Naive thymus-derived CD4-positive, alpha-beta T cell (primary cell): Measurements from ENCODE around the gene HOXA5. TPM values are rescaled to one million over a fixed set of nuclear protein-coding genes. Genes with fewer than 3 reads are reported as not detected.

Experiments used
- ATAC-seq: fragments of 150-1000 bp; cut with Tn5 transposase; 2 replicates; pipeline ENCODE4 v1.10.0; 2021; ENCODE audit warnings: mild to moderate bottlenecking, moderate library complexity
- CTCF ChIA-PET: fragments of 350-600 bp; sonication (Branson Sonifier 250); formaldehyde crosslinking; loops from one replicate; lab custom pipeline; 2021; ENCODE audit warnings: antibody characterized with exemption; lab: Charles Lee
- POLR2A ChIA-PET: fragments of 350-600 bp; sonication (Branson Sonifier 250); formaldehyde crosslinking; loops from one replicate; lab custom pipeline; 2021; ENCODE audit warnings: antibody characterized with exemption, inconsistent platforms; lab: Charles Lee
- DNase-seq, 9 donors: peaks; one replicate each; pipeline versions ENCODE4 v3.0.0 to v3.0.0-alpha.2; 2020 to 2022; ENCODE audit warnings: mixed read lengths in 1 of 9
- H3K27ac ChIP-seq: one replicate; pipeline ENCODE4 v1.7.0; 2013; ENCODE audit warnings: mild to moderate bottlenecking, low read depth, low read length, moderate library complexity
- H3K27me3 ChIP-seq, 2 donors: one replicate each; pipeline ENCODE4 v1.7.0; 2013; ENCODE audit warnings: low read length in 2 of 2, mild to moderate bottlenecking in 2 of 2, moderate library complexity in 2 of 2; ENCODE audit not compliant: control insufficient read depth in 2 of 2, insufficient read depth in 2 of 2
- H3K36me3 ChIP-seq, 3 experiments: 1 replicate in 2 of 3; 2 replicates in 1 of 3; pipeline ENCODE4 v1.7.0; 2013; ENCODE audit warnings: low read length in 3 of 3, mild to moderate bottlenecking in 3 of 3, moderate library complexity in 1 of 3; ENCODE audit not compliant: insufficient read depth in 3 of 3, control insufficient read depth in 2 of 3
- H3K4me1 ChIP-seq, 2 donors: one replicate each; pipeline ENCODE4 v1.7.0; 2013; ENCODE audit warnings: low read length in 2 of 2, mild to moderate bottlenecking in 2 of 2, moderate library complexity in 1 of 2; ENCODE audit not compliant: control insufficient read depth in 2 of 2, insufficient read depth in 2 of 2
- H3K4me3 ChIP-seq: 2 replicates; pipeline ENCODE4 v1.7.0; 2013; ENCODE audit warnings: mild to moderate bottlenecking, low read length
- H3K9me3 ChIP-seq, 3 experiments: 1 replicate in 2 of 3; 2 replicates in 1 of 3; pipeline ENCODE4 v1.7.0; 2013; ENCODE audit warnings: low read length in 3 of 3; ENCODE audit not compliant: control insufficient read depth in 2 of 3
- H3K27ac Mint-ChIP-seq, 9 donors: one replicate each; pipeline ENCODE4 v1.8.0; 2020 to 2022; ENCODE audit warnings: mixed read lengths in 9 of 9, mild to moderate bottlenecking in 8 of 9, moderate library complexity in 5 of 9, inconsistent platforms in 2 of 9
- H3K27me3 Mint-ChIP-seq, 5 donors: one replicate each; pipeline ENCODE4 v1.8.0; 2021 to 2022; ENCODE audit warnings: mixed read lengths in 5 of 5, mild to moderate bottlenecking in 1 of 5
- H3K36me3 Mint-ChIP-seq, 5 donors: one replicate each; pipeline ENCODE4 v1.8.0; 2020 to 2022; ENCODE audit warnings: mixed read lengths in 5 of 5, mild to moderate bottlenecking in 3 of 5, inconsistent platforms in 1 of 5
- H3K4me1 Mint-ChIP-seq, 7 donors: one replicate each; pipeline ENCODE4 v1.8.0; 2020 to 2022; ENCODE audit warnings: mixed read lengths in 7 of 7, mild to moderate bottlenecking in 3 of 7, inconsistent platforms in 1 of 7
- H3K4me3 Mint-ChIP-seq, 10 donors: one replicate each; pipeline ENCODE4 v1.8.0; 2020 to 2022; ENCODE audit warnings: mild to moderate bottlenecking in 10 of 10, mixed read lengths in 10 of 10, moderate library complexity in 6 of 10, inconsistent platforms in 2 of 10
- H3K9me3 Mint-ChIP-seq, 11 donors: one replicate each; pipeline ENCODE4 v1.8.0; 2020 to 2022; ENCODE audit warnings: mixed read lengths in 11 of 11, mild to moderate bottlenecking in 4 of 11, inconsistent platforms in 1 of 11, moderate library complexity in 1 of 11
- intact Hi-C, 2 donors: fragments of 100-400 bp; cut with micrococcal nuclease; formaldehyde crosslinking; loops; one replicate each; pipeline ENCODE4 v1.15.1; 2023
- polyA plus RNA-seq, 2 donors: library from polyadenylated mRNA; unstranded; fragments of 300-500 nt; fragmentation: Illumina TruSeq; gene quantifications; one replicate each; pipeline ENCODE4 v1.2.3, GENCODE V29; 2021
- total RNA-seq, 6 experiments: library from RNA in 5 of 6; stranded (reverse) in 5 of 6; gene quantifications; 1 replicate in 5 of 6; 2 replicates in 1 of 6; pipeline ENCODE4 v1.2.3 and lab custom pipeline; 2021 to 2026

HOXA5 gene
- total and polyA plus RNA-seq, 7 experiments from 2014 or later: 0.88 to 2.2 TPM; not detected in 5

DNA sequence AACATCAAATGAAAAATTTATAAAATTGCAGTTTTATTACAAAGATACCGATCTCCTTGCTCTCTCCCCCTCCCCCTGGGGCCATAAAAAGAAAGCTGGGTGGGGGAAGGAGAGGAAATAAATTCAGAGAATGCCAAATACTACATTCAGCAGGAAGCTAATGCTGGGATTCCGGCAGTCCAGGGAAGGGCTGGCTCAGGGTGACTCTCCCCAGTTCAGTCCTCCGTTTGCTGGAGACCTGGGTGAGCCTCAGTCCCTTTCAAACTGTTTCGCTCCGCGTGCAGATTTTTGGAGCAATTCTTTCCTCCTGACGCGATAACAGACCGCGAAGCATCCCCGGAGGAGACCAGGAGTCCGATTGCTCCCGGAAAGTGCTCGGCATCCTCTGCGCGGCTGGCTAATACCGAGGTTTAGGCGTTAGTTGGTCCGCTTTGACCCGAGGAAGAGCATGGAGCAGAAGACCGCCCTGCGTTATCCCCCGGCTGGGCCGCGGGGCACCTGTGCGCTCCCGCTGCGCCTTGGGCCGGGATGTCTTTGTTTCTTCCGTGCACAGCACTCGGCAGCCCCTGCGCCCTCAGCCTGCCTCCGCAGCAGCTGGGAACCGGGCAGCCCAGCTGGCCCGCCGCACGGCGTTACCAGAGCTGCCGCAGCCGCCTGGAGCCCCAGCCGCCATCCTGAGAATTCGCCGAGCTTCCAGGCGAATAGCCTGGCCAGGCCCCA lies 37.1 kb downstream of the HOXA5 start:
- H3K27ac ChIP-seq: no peak overlapping the region
- Mint-ChIP-seq H3K27ac (no peak overlapping the region), H3K9me3 (peaks cover 0 to 5% (median 0%) of the 10 kb centered on the region in 11 donors), H3K4me1 (peaks cover 7 to 25% (median 15%) of the 10 kb centered on the region in 7 donors), H3K27me3 (peaks cover 42 to 54% (median 50%) of the 10 kb centered on the region in 5 donors), H3K36me3 (peaks cover 3 to 11% (median 5%) of the 10 kb centered on the region in 5 donors), H3K4me3 (no peak overlapping the region)
- H3K36me3 ChIP-seq: no peaks in the 10 kb centered on the region
- DNase-seq (no peak), ATAC-seq (no peak)
- no peaks in the 10 kb centered on the region for H3K9me3 ChIP-seq
- no peak overlapping the region for H3K4me3 ChIP-seq
- CTCF ChIA-PET: no interaction called here
- H3K4me1 ChIP-seq: peaks cover 0 to 9% of the 10 kb centered on the region in 2 donors
- intact Hi-C loops: no loop called here
- POLR2A ChIA-PET: no interaction called here
- peaks cover 5 to 16% of the 10 kb centered on the region in 2 donors for H3K27me3 ChIP-seq

DNA sequence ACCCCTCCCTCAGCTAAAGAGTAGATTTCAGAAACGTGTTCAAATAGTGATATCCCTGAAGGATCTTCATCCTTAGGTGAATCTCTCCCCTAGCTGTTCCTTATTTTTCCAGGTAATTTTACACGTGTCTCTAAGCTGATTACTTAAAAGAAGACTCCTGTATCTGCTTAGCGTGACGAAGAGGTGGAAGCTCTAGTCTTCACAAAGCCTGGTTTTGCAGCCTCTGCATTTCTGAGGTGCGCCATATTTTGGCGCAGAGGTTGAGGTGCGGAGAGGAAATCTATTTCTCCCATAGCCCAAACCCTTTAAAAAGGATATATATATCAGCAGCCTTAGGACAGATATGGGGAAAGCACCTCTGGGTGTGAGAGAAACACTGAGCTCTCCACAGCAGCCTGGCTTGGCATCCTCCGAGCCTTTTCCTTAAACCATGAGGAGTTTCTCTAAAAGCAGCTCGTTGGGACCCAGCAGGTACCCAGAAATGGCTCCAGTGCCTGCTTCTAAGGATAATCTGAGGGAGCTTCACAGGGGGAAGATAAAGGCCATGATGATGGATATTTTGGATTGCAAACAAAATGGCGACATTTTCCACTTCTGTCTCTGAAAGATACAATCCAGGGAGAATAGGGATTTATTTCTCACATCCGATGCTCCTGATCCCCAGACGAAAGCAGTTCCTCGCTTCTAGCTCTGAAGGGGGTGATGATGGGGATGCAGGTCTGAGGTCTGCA lies 38.0 kb downstream of the HOXA5 start:
- Histone ChIP-seq H3K9me3 (no peaks in the 10 kb centered on the region), H3K4me1 (peaks cover 0 to 9% of the 10 kb centered on the region in 2 donors), H3K27ac (no peak overlapping the region), H3K27me3 (peaks cover 5 to 16% of the 10 kb centered on the region in 2 donors), H3K36me3 (no peaks in the 10 kb centered on the region), H3K4me3 (no peak overlapping the region)
- ChIA-PET CTCF (no interaction called here), POLR2A (no interaction called here)
- Mint-ChIP-seq H3K27me3 (peaks cover 51 to 63% (median 58%) of the 10 kb centered on the region in 5 donors), H3K36me3 (peaks cover 5 to 19% (median 8%) of the 10 kb centered on the region in 5 donors), H3K4me3 (no peak overlapping the region), H3K27ac (no peak overlapping the region), H3K4me1 (peaks cover 7 to 25% (median 15%) of the 10 kb centered on the region in 7 donors), H3K9me3 (peaks cover 0 to 7% (median 0%) of the 10 kb centered on the region in 11 donors)
- DNase-seq (no peak), ATAC-seq (no peak)
- intact Hi-C loops: no loop called here

- H3K27me3 ChIP-seq: peaks cover 5 to 16% of the 10 kb centered on the region in 2 donors
Measured at GRCh38 chr7:27104341-27105058, 39.0 kb downstream of the HOXA5 start.

GRCh38 chr7:27103489-27104226 lies 39.8 kb downstream of the HOXA5 start:
- peaks cover 9 to 27% (median 19%) of the 10 kb centered on the region in 7 donors for H3K4me1 Mint-ChIP-seq
- no peak overlapping the region for H3K27ac ChIP-seq
- intact Hi-C loops: no loop called here
- H3K27me3 ChIP-seq: peaks cover 5 to 22% of the 10 kb centered on the region in 2 donors
- ATAC-seq (no peak), DNase-seq (no peak)
- no peak overlapping the region for H3K4me3 ChIP-seq
- peaks cover 8 to 30% (median 20%) of the 10 kb centered on the region in 5 donors for H3K36me3 Mint-ChIP-seq
- ChIA-PET POLR2A (no interaction called here), CTCF (no interaction called here)
- H3K4me3 Mint-ChIP-seq: peak overlapping the region in 1 of 10 donors; percentile 4
- H3K4me1 ChIP-seq: peaks cover 0 to 9% of the 10 kb centered on the region in 2 donors
- H3K9me3 ChIP-seq: no peaks in the 10 kb centered on the region
- H3K27ac Mint-ChIP-seq: no peak overlapping the region
- H3K36me3 ChIP-seq: no peaks in the 10 kb centered on the region
- peaks cover 69 to 79% (median 74%) of the 10 kb centered on the region in 5 donors for H3K27me3 Mint-ChIP-seq
- peaks cover 0 to 8% (median 0%) of the 10 kb centered on the region in 11 donors for H3K9me3 Mint-ChIP-seq

More at GRCh38 chr7:27104341-27105058, 39.0 kb downstream of the HOXA5 start:
- H3K4me3 Mint-ChIP-seq: no peak overlapping the region
- peaks cover 61 to 72% (median 68%) of the 10 kb centered on the region in 5 donors for H3K27me3 Mint-ChIP-seq
- H3K9me3 ChIP-seq: no peaks in the 10 kb centered on the region
- no peak overlapping the region for H3K27ac ChIP-seq
- intact Hi-C loops: no loop called here
- no peaks in the 10 kb centered on the region for H3K36me3 ChIP-seq
- H3K4me1 ChIP-seq: peaks cover 0 to 9% of the 10 kb centered on the region in 2 donors
- H3K4me3 ChIP-seq: no peak overlapping the region
- H3K27ac Mint-ChIP-seq: no peak overlapping the region
- peaks cover 5 to 29% (median 16%) of the 10 kb centered on the region in 5 donors for H3K36me3 Mint-ChIP-seq
- peaks cover 0 to 7% (median 0%) of the 10 kb centered on the region in 11 donors for H3K9me3 Mint-ChIP-seq
- ATAC-seq (no peak), DNase-seq (no peak)
- ChIA-PET POLR2A (no interaction called here), CTCF (no interaction called here)
- peaks cover 7 to 25% (median 15%) of the 10 kb centered on the region in 7 donors for H3K4me1 Mint-ChIP-seq

- Histone ChIP-seq H3K9me3 (no peaks in the 10 kb centered on the region), H3K27ac (no peak within 1 kb of the TSS), H3K27me3 (peaks cover 5 to 25% of the 10 kb centered on the region in 2 donors), H3K4me1 (peaks cover 0 to 13% of the 10 kb centered on the region in 2 donors), H3K36me3 (no peaks in the 10 kb centered on the region), H3K4me3 (no peak within 1 kb of the TSS)
- Mint-ChIP-seq H3K27me3 (peaks cover 74 to 88% (median 82%) of the 10 kb centered on the region in 5 donors), H3K4me3 (peak within 1 kb of the TSS in 9 of 10 donors; percentile 11 to 83 (median 60)), H3K36me3 (peaks cover 8 to 30% (median 20%) of the 10 kb centered on the region in 5 donors), H3K9me3 (peaks cover 0 to 8% (median 0%) of the 10 kb centered on the region in 11 donors), H3K27ac (no peak within 1 kb of the TSS), H3K4me1 (peaks cover 9 to 31% (median 23%) of the 10 kb centered on the region in 7 donors)
- intact Hi-C loops: no loop called here
- CTCF ChIA-PET: no interaction called here
- POLR2A ChIA-PET: no interaction called here
- no peak for DNase-seq
- ATAC-seq: no peak
Measured at GRCh38 chr7:27102581-27103442, 40.7 kb downstream of the HOXA5 start, which contains the start of gene HOXA2. Gene HOXA2, minus strand, starts transcription at chr7:27102683. Its CDS starts 183 bp downstream, at chr7:27102500.
